ENCODE data around the gene PIK3CA. TPM values are rescaled to one million over a fixed set of nuclear protein-coding genes. Genes with fewer than 3 reads are reported as not detected.

Gene PIK3CA
- total RNA-seq, 1 experiment from 2014 or later: 12.0 TPM

DNA sequence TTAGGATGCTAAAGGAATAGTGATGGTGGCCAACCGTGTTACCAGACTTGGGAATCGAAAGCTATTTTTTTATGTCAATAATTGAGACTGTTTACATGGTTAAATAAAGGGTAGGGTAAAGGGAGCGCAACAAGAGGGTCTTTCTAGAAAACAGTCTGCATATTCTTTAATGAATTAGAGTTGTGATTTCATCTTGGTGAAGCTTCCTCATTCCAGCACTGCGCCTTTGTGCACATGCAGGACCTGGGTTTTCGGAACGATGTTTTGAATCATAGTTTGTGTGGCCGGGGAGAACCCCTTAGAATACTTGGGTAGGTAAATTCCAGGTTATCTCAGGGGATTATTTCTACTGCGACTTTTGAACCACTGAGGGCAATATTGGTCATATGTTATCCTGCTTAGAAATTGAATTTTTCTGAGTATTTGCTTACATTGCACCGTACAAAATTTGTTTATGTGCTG, 1.3 kb downstream of the PIK3CA start:
- Histone ChIP-seq H3K27ac (ENCODE audit: insufficient read length, low read depth, low read length) (no peak overlapping the region), H4K91ac (ENCODE audit: insufficient read length, low read depth, low read length) (no peak overlapping the region), H3K23me2 (ENCODE audit: insufficient read length, low read depth, low read length, poor library complexity, severe bottlenecking) (peaks cover 9% of the 10 kb centered on the region), H4K8ac (replicated peaks; ENCODE audit: insufficient read length, low read depth, low read length) (no peak overlapping the region), H3K4me1 (ENCODE audit: insufficient read depth, low read length) (no peaks in the 10 kb centered on the region), H3K79me1 (ENCODE audit: insufficient read depth, low read depth, low read length, poor library complexity, severe bottlenecking) (no peaks in the 10 kb centered on the region), H2BK12ac (ENCODE audit: insufficient read length, low read depth, low read length) (no peak overlapping the region), H4K5ac (ENCODE audit: insufficient read length, low read depth, low read length) (no peak overlapping the region), H4K20me1 (ENCODE audit: control insufficient read depth, insufficient read depth, insufficient read length) (no peaks in the 10 kb centered on the region), H3K79me2 (ENCODE audit: insufficient read depth, low read length) (peaks cover 3% of the 10 kb centered on the region; the same call in 1 of the 2 replicates), H3K18ac (ENCODE audit: insufficient read length, low read depth, low read length) (no peak overlapping the region), H2AFZ (ENCODE audit: low read length) (no peak overlapping the region), H3K4me2 (ENCODE audit: insufficient read depth, insufficient read length, low read length) (peak overlapping the region; percentile 64), H3K23ac (ENCODE audit: insufficient read length, low read depth, low read length) (no peak overlapping the region), H2BK20ac (ENCODE audit: low read depth, low read length, poor library complexity, severe bottlenecking) (no peak overlapping the region), H3K27me3 (ENCODE audit: insufficient read depth, low read length) (no peaks in the 10 kb centered on the region), H3K4ac (ENCODE audit: low read depth, low read length) (no peak overlapping the region), H3K9ac (ENCODE audit: extremely low read depth, insufficient read length, low read length) (peak overlapping the region; percentile 89), H2AK5ac (ENCODE audit: insufficient read length, low read length) (no peak overlapping the region), H2BK120ac (ENCODE audit: low read depth, low read length, poor library complexity, severe bottlenecking) (no peak overlapping the region), H2BK15ac (ENCODE audit: low read depth, low read length) (no peak overlapping the region), H3K9me3 (ENCODE audit: control insufficient read depth, low read depth, low read length) (no peaks in the 10 kb centered on the region), H2BK5ac (ENCODE audit: insufficient read length, low read length) (no peak overlapping the region), H3T11ph (ENCODE audit: low read length) (no peak overlapping the region), H3K56ac (ENCODE audit: insufficient read length, low read depth, low read length) (no peak overlapping the region), H3K14ac (ENCODE audit: insufficient read depth, low read length) (no peak overlapping the region)
- Mint-ChIP-seq H3K27me3 (ENCODE audit: low read depth) (no peaks in the 10 kb centered on the region), H3K36me3 (ENCODE audit: insufficient read depth in 1 of 3, low read depth in 3 of 3) (no peaks in the 10 kb centered on the region), H3K9me3 (no peaks in the 10 kb centered on the region), H3K4me3 (peak overlapping the region in 1 of 2 experiments; percentile 98; a peak in 4 of 5 replicates), H3K27ac (peak overlapping the region; percentile 35 to 94 (median 60); a peak in 4 of 7 replicates), H3K4me1 (peaks cover 26 to 27% of the 10 kb centered on the region in 2 experiments)
- TF ChIP-seq, protein P1, sequence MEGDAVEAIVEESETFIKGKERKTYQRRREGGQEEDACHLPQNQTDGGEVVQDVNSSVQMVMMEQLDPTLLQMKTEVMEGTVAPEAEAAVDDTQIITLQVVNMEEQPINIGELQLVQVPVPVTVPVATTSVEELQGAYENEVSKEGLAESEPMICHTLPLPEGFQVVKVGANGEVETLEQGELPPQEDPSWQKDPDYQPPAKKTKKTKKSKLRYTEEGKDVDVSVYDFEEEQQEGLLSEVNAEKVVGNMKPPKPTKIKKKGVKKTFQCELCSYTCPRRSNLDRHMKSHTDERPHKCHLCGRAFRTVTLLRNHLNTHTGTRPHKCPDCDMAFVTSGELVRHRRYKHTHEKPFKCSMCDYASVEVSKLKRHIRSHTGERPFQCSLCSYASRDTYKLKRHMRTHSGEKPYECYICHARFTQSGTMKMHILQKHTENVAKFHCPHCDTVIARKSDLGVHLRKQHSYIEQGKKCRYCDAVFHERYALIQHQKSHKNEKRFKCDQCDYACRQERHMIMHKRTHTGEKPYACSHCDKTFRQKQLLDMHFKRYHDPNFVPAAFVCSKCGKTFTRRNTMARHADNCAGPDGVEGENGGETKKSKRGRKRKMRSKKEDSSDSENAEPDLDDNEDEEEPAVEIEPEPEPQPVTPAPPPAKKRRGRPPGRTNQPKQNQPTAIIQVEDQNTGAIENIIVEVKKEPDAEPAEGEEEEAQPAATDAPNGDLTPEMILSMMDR (conservative IDR thresholded peaks at IDR 0.05): no peak
- DNase-seq: no peak
- WGBS (ENCODE audit: extremely low coverage, insufficient read length, low lambda C conversion rate): no CpG with 5 or more reads among the region's 9 CpGs

Data from H9 (cell line).